ENCODE data around the gene MUC4. TPM values are rescaled to one million over a fixed set of nuclear protein-coding genes. Genes with fewer than 3 reads are reported as not detected.
"Not testable (repeated sequence)": the region's sequence is repeated elsewhere in the genome, so short reads cannot be mapped to it uniquely, and the experiment has no call there.

Gene MUC4
- total RNA-seq, 2 donors from 2014 or later, result 0.12 TPM; not detected in 1

GRCh38 chr3:195771646-195772300 is 40.0 kb downstream of the MUC4 start:
- no peak for DNase-seq (ENCODE audit: low spot score)
- Histone ChIP-seq H3K27ac (no peak overlapping the region), H3K27me3 (no peaks in the 10 kb centered on the region), H3K4me3 (no peak overlapping the region), H3K36me3 (no peaks in the 10 kb centered on the region), H3K9me3 (no peaks in the 10 kb centered on the region), H3K4me1 (no peaks in the 10 kb centered on the region)
- TF ChIP-seq, protein P1, sequence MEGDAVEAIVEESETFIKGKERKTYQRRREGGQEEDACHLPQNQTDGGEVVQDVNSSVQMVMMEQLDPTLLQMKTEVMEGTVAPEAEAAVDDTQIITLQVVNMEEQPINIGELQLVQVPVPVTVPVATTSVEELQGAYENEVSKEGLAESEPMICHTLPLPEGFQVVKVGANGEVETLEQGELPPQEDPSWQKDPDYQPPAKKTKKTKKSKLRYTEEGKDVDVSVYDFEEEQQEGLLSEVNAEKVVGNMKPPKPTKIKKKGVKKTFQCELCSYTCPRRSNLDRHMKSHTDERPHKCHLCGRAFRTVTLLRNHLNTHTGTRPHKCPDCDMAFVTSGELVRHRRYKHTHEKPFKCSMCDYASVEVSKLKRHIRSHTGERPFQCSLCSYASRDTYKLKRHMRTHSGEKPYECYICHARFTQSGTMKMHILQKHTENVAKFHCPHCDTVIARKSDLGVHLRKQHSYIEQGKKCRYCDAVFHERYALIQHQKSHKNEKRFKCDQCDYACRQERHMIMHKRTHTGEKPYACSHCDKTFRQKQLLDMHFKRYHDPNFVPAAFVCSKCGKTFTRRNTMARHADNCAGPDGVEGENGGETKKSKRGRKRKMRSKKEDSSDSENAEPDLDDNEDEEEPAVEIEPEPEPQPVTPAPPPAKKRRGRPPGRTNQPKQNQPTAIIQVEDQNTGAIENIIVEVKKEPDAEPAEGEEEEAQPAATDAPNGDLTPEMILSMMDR (IDR thresholded peaks at IDR 0.05), result no peak

DNA sequence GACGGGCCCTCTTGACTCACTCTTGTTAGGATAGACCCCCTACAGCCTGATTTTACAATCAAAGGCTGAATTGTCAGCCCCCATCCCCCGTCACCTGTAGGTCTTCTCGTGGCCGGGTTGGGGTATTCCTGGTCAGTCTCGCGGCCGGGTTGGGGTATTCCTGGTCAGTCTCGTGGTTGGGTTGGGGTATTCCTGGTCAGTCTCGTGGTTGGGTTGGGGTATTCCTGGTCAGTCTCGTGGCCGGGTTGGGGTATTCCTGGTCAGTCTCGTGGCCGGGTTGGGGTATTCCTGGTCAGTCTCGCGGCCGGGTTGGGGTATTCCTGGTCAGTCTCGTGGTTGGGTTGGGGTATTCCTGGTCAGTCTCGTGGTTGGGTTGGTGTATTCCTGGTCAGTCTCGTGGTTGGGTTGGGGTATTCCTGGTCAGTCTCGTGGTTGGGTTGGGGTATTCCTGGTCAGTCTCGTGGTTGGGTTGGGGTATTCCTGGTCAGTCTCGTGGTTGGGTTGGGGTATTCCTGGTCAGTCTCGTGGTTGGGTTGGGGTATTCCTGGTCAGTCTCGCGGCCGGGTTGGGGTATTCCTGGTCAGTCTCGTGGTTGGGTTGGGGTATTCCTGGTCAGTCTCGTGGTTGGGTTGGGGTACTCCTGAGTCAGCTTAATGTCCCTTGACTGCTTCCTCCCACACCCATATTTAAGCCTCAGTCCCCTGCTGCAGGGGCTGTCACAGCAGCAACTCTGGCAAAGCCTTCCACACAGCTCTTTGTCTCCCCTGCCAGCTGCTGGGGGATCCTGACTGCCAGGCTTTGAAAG is 40.7 kb downstream of the MUC4 start:
- H3K27ac ChIP-seq; H3K4me1 ChIP-seq; H3K36me3 ChIP-seq; H3K4me3 ChIP-seq; DNase-seq (ENCODE audit: low spot score); H3K9me3 ChIP-seq; H3K27me3 ChIP-seq: not testable (repeated sequence)

DNA sequence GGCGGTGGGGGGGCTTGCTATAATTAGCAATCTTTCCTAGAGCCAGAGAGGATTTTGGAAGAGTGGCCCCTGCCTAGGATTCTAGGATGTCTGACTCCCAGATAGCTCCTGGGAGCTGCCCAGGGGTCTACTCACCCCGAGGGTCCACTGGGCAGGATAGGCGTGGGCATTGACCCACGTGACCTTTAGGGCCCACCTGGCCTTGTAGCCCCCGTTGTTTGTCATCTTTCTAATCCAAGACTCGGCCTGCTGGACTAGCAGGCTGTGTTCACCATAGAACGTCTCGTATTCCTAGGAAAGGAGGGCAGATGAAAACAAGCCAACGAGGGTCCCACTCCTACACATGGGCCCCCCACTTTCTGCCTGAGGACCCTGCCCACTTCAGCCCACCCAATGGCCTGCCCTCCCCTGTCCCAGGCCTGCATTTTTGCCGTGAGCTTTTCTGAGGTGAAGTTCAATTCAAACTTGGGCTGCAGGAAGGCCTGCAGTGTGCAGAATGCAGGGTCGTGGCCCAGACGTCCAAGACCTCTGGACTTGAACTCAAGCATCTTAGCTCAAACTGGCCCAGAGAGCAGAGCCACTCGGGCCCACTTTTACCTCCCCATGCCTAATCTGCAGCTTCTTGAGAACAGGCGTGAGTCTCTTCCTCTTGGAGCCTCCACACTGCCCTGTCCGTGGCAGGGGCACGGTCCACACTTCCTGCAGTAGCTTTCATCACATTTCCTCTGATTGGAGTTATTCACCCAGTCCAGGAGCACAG is 41.5 kb downstream of the MUC4 start:
- no peak for DNase-seq (ENCODE audit: low spot score)
- Histone ChIP-seq H3K9me3 (no peaks in the 10 kb centered on the region), H3K36me3 (no peaks in the 10 kb centered on the region), H3K4me3 (no peak overlapping the region), H3K4me1 (no peaks in the 10 kb centered on the region), H3K27me3 (no peaks in the 10 kb centered on the region), H3K27ac (no peak overlapping the region)
- TF ChIP-seq, protein P1 (IDR thresholded peaks at IDR 0.05), result no peak

GRCh38 chr3:195769551-195769950 is 42.2 kb downstream of the MUC4 start:
- Histone ChIP-seq H3K27ac (no peak overlapping the region), H3K4me1 (no peaks in the 10 kb centered on the region), H3K27me3 (no peaks in the 10 kb centered on the region), H3K9me3 (no peaks in the 10 kb centered on the region), H3K4me3 (no peak overlapping the region), H3K36me3 (no peaks in the 10 kb centered on the region)
- TF ChIP-seq, protein P1 (IDR thresholded peaks at IDR 0.05), result no peak
- DNase-seq (ENCODE audit: low spot score), result no peak

DNA sequence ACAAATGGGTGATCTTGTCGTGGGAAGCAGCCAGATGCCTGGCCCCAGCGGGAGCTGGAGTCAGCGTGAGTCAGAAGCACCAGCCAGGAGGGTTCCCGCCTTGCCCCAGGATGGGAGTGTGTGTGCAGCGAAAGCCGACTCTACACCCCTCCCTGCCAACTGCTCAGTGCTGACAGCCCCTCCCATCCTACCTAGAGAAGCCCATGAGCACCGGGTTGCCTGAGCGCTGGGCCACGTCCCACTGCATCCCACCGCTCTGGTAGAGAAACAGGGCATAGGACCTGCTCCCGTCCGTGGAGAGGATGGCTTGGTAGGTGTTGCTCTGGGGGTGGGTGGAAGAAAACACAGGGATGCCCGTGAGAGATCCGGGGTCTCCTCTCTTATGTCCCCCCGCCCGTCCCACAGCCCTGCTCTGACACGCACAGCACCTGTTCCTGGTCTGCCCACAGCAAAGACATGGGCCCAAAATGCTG is 42.9 kb downstream of the MUC4 start:
- Histone ChIP-seq H3K4me1 (no peaks in the 10 kb centered on the region), H3K27ac (no peak overlapping the region), H3K27me3 (no peaks in the 10 kb centered on the region), H3K4me3 (no peak overlapping the region), H3K36me3 (no peaks in the 10 kb centered on the region), H3K9me3 (no peaks in the 10 kb centered on the region)
- no peak for DNase-seq (ENCODE audit: low spot score)
- TF ChIP-seq, protein P1 (IDR thresholded peaks at IDR 0.05), result no peak

DNA sequence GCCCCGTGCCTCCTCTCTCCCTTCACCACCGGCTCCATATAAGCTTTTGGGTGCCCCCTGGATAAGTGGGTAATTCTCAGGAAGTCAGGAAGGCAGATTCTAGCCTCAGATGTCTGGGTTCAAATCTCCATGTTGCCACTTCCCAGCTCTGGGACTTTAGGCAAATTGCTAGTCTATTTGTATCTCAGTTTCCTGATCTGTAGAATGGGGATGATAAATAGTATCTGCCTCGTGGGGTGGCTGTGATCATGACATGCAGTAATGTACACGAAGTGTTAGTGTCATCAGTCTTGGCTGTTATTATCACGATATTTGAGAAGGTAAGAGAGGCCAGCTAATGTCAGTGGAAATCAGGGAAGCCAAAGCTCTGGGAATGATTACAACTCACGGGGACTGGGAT is 43.3 kb downstream of the MUC4 start:
- no peaks in the 10 kb centered on the region for H3K27me3 ChIP-seq
- no peaks in the 10 kb centered on the region for H3K36me3 ChIP-seq
- H3K9me3 ChIP-seq, result no peaks in the 10 kb centered on the region
- DNase-seq (ENCODE audit: low spot score), result no peak
- H3K27ac ChIP-seq, result no peak overlapping the region
- no peaks in the 10 kb centered on the region for H3K4me1 ChIP-seq
- H3K4me3 ChIP-seq, result no peak overlapping the region
- TF ChIP-seq, protein P1 (IDR thresholded peaks at IDR 0.05), result no peak
